Activated B cell treated with CpG ODN at 0.5 μM for 24 hours (primary cell): ENCODE results near the gene STX7. TPM values are rescaled to one million over a fixed set of nuclear protein-coding genes. Genes with fewer than 3 reads are reported as not detected.

Source experiments
- ATAC-seq: fragments of 200-7000 bp; cut with Tn5 transposase; one replicate; pipeline ENCODE4 v1.10.0; 2021; ENCODE audit warnings: low read depth, mild to moderate bottlenecking, moderate library complexity
- CTCF ChIA-PET: fragments of 350-600 bp; sonication (Branson Sonifier 250); formaldehyde crosslinking; loops from one replicate; lab custom pipeline; 2021; ENCODE audit warnings: antibody characterized with exemption; lab: Charles Lee
- POLR2A ChIA-PET: fragments of 350-600 bp; sonication (Branson Sonifier 250); formaldehyde crosslinking; loops from one replicate; lab custom pipeline; 2021; ENCODE audit warnings: antibody characterized with exemption; lab: Charles Lee
- DNase-seq: peaks from one replicate; pipeline ENCODE4 v3.0.0; 2022
- H3K27ac Mint-ChIP-seq: one replicate; pipeline ENCODE4 v1.8.0; 2020; ENCODE audit warnings: mixed read lengths
- H3K27me3 Mint-ChIP-seq: one replicate; pipeline ENCODE4 v1.8.0; 2021; ENCODE audit warnings: mixed read lengths
- H3K36me3 Mint-ChIP-seq: one replicate; pipeline ENCODE4 v1.8.0; 2021; ENCODE audit warnings: low read depth, mixed read lengths
- H3K4me1 Mint-ChIP-seq: one replicate; pipeline ENCODE4 v1.8.0; 2021; ENCODE audit warnings: mixed read lengths
- H3K4me3 Mint-ChIP-seq: one replicate; pipeline ENCODE4 v1.8.0; 2020; ENCODE audit warnings: mild to moderate bottlenecking, mixed read lengths
- H3K9me3 Mint-ChIP-seq: one replicate; pipeline ENCODE4 v1.8.0; 2020; ENCODE audit warnings: mixed read lengths
- CTCF ChIP-seq: fragments of 200-600 bp; IDR thresholded peaks from one replicate; pipeline ENCODE4 v1.8.0; 2022; ENCODE audit warnings: antibody characterized with exemption, mild to moderate bottlenecking
- intact Hi-C: fragments of 100-400 bp; cut with micrococcal nuclease; formaldehyde crosslinking; loops from one replicate; pipeline ENCODE4 v1.15.1; 2024
- total RNA-seq: library from RNA; stranded (reverse); gene quantifications from 2 replicates; pipeline ENCODE4 v1.2.3, GENCODE V29; 2022

STX7 gene
- total RNA-seq, 1 donor from 2014 or later: 138 TPM

DNA sequence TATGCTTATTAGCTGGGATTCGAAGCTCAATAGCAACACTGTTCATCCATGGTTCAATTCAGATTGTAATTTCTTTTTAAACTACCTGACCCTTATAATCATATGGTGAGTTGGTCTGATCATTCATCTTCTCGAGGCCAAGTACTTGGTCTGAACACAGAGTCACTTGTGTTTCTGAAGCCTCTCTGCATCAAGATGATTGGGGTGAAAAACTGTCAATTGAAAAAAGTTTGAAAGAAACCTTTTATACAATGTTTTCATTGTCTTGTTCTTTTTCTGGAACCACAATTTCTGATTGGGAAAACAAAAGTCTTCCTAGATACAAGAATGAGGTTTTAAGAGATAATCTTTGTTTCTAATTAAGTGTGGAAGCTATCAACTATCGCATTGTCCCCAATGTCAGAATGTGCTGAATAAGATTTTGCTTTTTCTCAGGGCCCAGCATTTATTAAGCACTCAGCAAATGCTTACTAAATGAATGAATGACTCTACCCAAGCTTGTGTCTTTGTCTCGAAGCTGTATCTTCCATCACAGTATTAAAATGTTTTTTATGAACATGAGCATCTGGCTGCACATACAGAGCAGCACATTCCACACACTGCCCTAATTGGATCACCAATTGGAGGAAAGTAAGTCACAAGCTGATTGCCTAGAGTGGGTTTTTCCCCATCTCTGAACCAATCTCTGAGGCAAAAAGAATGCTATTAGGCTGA lies 66.6 kb downstream of the STX7 start:
- DNase-seq (no peak), ATAC-seq (no peak)
- intact Hi-C loops: no loop called here
- ChIA-PET POLR2A (interaction anchor here (0.6 kb wide), 1 partner anchor 93 kb away, joined by 3 read pairs; no protein-coding TSS in a partner anchor), CTCF (no interaction called here)
- Mint-ChIP-seq H3K9me3 (peaks cover 4% of the 10 kb centered on the region), H3K27me3 (no peaks in the 10 kb centered on the region), H3K4me1 (peaks cover 2% of the 10 kb centered on the region), H3K4me3 (no peak overlapping the region), H3K27ac (peak overlapping the region; percentile 11), H3K36me3 (peaks cover 50% of the 10 kb centered on the region)
- no peak for TF ChIP-seq CTCF

DNA sequence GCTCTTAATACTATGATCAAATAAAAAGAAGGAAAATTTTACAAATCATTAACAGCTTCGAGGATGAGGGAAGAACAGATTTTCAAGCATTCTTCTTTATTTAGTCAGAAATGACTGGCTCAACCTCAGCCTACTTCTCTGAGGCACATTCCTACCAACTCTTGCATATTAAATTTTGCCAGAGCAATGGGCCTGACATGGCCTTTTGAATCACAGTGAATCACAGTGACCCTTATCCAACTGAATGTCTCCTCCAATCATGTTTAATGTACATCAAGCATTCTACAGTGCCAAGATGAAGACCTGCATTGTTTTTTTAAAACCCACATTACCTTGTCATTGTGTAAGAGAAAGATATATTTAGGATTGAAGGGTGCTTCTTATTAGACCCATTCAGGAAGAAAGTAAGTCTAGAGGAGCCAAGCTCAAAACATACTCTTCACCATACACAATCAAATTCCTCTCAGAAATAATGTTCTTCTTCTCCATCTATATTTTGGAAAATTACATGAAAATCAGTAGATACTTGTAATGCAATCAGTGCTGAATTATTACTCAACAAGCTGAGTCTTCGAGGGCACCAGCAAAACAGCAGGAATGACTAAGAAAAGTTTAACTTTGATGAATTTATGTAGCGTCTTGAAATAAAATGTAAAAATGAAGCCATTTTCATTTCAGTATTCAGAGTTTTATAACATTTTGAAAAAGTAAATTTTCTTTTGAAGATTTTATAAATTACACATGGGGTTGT lies 67.5 kb downstream of the STX7 start:
- intact Hi-C loops: no loop called here
- H3K27me3 Mint-ChIP-seq: no peaks in the 10 kb centered on the region
- no peak overlapping the region for H3K4me3 Mint-ChIP-seq
- DNase-seq (no peak), ATAC-seq (no peak)
- peaks cover 8% of the 10 kb centered on the region for H3K9me3 Mint-ChIP-seq
- H3K4me1 Mint-ChIP-seq: peaks cover 2% of the 10 kb centered on the region
- no peak for TF ChIP-seq CTCF
- ChIA-PET POLR2A (no interaction called here), CTCF (no interaction called here)
- H3K36me3 Mint-ChIP-seq: peaks cover 41% of the 10 kb centered on the region
- H3K27ac Mint-ChIP-seq: peak overlapping the region; percentile 59

GRCh38 chr6:132443206-132443605 lies 69.7 kb downstream of the STX7 start:
- ChIA-PET POLR2A (no interaction called here), CTCF (interaction anchor here (0.7 kb wide), 1 partner anchor 89 kb away, joined by 3 read pairs; no protein-coding TSS in a partner anchor)
- Mint-ChIP-seq H3K9me3 (peaks cover 8% of the 10 kb centered on the region), H3K36me3 (peaks cover 22% of the 10 kb centered on the region), H3K4me3 (no peak overlapping the region), H3K4me1 (peaks cover 6% of the 10 kb centered on the region), H3K27ac (no peak overlapping the region), H3K27me3 (no peaks in the 10 kb centered on the region)
- no peak for DNase-seq
- no peak for TF ChIP-seq CTCF
- intact Hi-C loops: loop anchor here (5.0 kb wide), 1 partner anchor 41 kb away; the partner anchor contains the start of gene MOXD1
- ATAC-seq: no peak

DNA sequence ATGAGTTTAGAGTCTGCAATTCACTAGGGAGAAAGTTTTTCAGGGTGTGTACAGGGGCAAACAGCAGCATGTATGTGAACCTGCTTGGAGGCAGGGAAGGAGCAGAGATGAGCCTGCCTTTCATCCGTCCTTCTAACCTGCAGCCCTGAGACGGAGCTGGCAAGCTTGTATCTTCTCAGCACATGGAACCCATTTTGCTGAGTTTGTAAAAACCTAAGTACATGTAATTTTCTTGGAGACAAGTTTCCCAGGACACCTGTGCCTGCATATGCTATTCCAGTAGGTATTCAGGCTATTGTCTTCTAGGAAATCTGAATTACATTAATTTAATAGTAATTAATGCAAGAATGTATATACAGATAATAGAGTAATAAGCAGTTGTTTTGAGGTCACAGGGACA lies 82.8 kb downstream of the STX7 start:
- TF ChIP-seq CTCF: no peak
- Mint-ChIP-seq H3K4me1 (no peaks in the 10 kb centered on the region), H3K9me3 (no peaks in the 10 kb centered on the region), H3K36me3 (no peaks in the 10 kb centered on the region), H3K27ac (no peak overlapping the region), H3K4me3 (no peak overlapping the region), H3K27me3 (peaks cover 15% of the 10 kb centered on the region)
- intact Hi-C loops: no loop called here
- DNase-seq: no peak
- POLR2A ChIA-PET: no interaction called here
- ATAC-seq: no peak
- CTCF ChIA-PET: no interaction called here

DNA sequence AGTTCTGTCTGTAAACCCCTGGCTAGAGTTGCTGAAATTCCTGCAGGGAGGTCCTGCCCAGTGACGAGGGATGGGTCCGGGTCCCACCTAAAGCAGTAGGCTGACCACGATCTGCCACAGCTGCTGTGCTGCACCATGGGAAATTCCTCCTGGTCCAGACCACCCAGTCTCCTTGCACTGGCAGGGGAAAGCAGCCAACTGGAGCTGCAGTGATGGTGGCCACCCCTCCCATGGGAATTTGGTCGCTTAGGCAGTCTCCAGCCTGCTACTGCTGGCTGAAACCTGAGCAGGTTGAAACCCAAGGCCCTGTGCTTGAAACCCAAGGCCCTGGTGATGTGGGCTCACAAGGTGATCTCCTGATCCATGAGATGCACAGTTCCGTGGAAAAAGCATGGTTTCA lies 87.7 kb downstream of the STX7 start:
- Mint-ChIP-seq H3K27ac (no peak overlapping the region), H3K36me3 (peaks cover 4% of the 10 kb centered on the region), H3K27me3 (peaks cover 15% of the 10 kb centered on the region), H3K9me3 (peaks cover 21% of the 10 kb centered on the region), H3K4me1 (no peaks in the 10 kb centered on the region), H3K4me3 (no peak overlapping the region)
- CTCF ChIA-PET: no interaction called here
- POLR2A ChIA-PET: no interaction called here
- intact Hi-C loops: no loop called here
- ATAC-seq (no peak), DNase-seq (no peak)
- TF ChIP-seq CTCF: no peak
